ENCODE results near the gene VWA1. TPM values are rescaled to one million over a fixed set of nuclear protein-coding genes. Genes with fewer than 3 reads are reported as not detected.
"Not testable (repeated sequence)": the region's sequence is repeated elsewhere in the genome, so short reads cannot be mapped to it uniquely, and the experiment has no call there.

VWA1 gene
- polyA plus RNA-seq, 2 of the 4 experiments (the other 2 are of a cell fraction): 4.0 to 5.3 TPM

- ChIA-PET CTCF (no interaction called here), POLR2A (no interaction called here)
- no peak overlapping the region for H3K27ac ChIP-seq
- TF ChIP-seq ZC3H11A (IDR thresholded peaks at IDR 0.05) (no peak), MAZ (IDR thresholded peaks at IDR 0.05; ENCODE audit: borderline replicate concordance, low read depth, low read length) (no peak), HMGXB4 (CRISPR knock-in tag; IDR thresholded peaks at IDR 0.05; ENCODE audit: borderline replicate concordance) (no peak), HES2 (IDR thresholded peaks at IDR 0.05) (no peak), MYC (IDR thresholded peaks at IDR 0.05; ENCODE audit: borderline replicate concordance, low read length) (no peak), HOXA7 (CRISPR knock-in tag; IDR thresholded peaks at IDR 0.05) (no peak), RFX5 (IDR thresholded peaks at IDR 0.05) (no peak), ESRRA (IDR thresholded peaks at IDR 0.05; ENCODE audit: borderline replicate concordance, low read length) (no peak)
- ATAC-seq (no peak), DNase-seq (ENCODE audit: low read depth in 1 of 2, low spot score in 1 of 2) (no peak), FAIRE-seq (no peak)
- no peaks in the 10 kb centered on the region for H3K9me3 ChIP-seq
- H3K4me1 ChIP-seq: no peaks in the 10 kb centered on the region
- no peak overlapping the region for H3K4me2 ChIP-seq
- WGBS (ENCODE audit: missing lambda C conversion rate): no CpG with 5 or more reads among the region's 42 CpGs
- H3K4me3 ChIP-seq: no peak overlapping the region
Observed at GRCh38 chr1:1479547-1480487, 44.3 kb downstream of the VWA1 start.

DNA sequence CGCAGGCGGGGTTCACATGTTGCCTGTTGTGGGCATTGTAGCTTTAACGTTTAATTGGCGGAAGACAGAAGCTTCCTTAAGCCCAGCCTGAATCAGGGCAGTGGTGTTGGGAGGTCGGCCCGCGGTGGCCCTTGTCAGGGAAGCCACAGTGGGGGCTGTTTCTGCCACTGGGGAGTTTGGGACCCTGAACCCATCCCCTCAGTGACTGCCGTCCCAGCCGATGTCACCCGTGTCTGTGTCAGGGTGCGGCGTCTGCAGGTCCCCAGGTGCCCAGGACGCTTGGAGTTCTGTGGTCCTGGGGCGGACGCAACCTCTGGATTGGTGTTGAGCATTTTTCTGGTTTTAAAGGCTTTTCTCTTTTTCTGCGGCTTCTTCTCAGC, 45.0 kb downstream of the VWA1 start:
- CTCF ChIA-PET; H3K4me2 ChIP-seq; FAIRE-seq; ATAC-seq; H3K27ac ChIP-seq; DNase-seq (ENCODE audit: low read depth in 1 of 2, low spot score in 1 of 2); H3K4me3 ChIP-seq; H3K4me1 ChIP-seq; H3K9me3 ChIP-seq; POLR2A ChIA-PET: not testable (repeated sequence)
- no CpG with 5 or more reads among the region's 16 CpGs for WGBS (ENCODE audit: missing lambda C conversion rate)

DNA sequence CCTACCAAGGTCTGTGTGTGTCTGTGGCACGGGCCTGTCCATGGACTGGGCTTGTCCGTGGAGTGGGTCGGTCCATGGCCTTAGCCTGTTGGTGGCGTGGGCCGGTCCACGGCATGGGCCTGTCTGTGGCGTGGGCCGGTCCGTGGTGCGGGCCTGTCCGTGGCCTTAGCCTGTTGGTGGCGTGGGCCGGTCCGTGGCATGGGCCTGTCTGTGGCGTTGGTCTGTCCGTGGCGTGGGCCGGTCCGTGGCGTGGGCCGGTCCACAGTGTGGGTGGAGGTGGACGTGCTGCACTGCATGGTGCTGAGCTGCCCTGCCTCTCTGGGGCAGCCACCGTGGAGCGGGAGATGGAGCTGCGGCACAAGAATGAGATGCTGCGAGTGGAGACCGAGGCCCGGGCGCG, 46.3 kb downstream of the VWA1 start:
- H3K9me3 ChIP-seq; DNase-seq (ENCODE audit: low read depth in 1 of 2, low spot score in 1 of 2); H3K27ac ChIP-seq; H3K4me2 ChIP-seq; CTCF ChIA-PET; FAIRE-seq; POLR2A ChIA-PET; ATAC-seq; H3K4me1 ChIP-seq; H3K4me3 ChIP-seq: not testable (repeated sequence)
- WGBS (ENCODE audit: missing lambda C conversion rate): no CpG with 5 or more reads among the region's 30 CpGs

DNA sequence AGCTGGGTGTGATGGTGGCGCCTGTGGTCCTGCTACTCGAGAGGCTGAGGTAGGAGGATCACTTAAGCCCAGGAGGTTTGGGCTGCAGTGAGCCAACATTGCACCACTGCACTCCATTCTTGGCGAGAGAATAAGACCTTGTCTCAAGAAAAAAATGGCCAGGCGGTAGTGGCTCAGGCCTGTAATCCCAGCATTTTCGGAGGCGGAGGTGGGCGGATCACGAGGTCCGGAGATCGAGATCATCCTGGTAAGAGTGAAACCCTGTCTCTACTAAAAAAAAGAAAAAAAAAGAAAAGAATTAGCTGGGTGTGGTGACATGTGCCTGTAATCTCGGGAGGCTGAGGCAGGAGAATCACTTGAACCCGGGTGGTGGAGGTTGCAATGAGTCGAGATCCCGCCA, 47.4 kb downstream of the VWA1 start:
- Histone ChIP-seq H3K4me2 (no peak overlapping the region), H3K4me3 (no peak overlapping the region), H3K27ac (no peak overlapping the region), H3K4me1 (no peaks in the 10 kb centered on the region), H3K9me3 (no peaks in the 10 kb centered on the region)
- FAIRE-seq: no peak
- ChIA-PET CTCF (no interaction called here), POLR2A (no interaction called here)
- ATAC-seq: no peak
- DNase-seq (ENCODE audit: low read depth in 1 of 2, low spot score in 1 of 2): no peak
- WGBS (ENCODE audit: missing lambda C conversion rate): no CpG with 5 or more reads among the region's 14 CpGs
- TF ChIP-seq CHD4 (IDR thresholded peaks at IDR 0.05; ENCODE audit: borderline replicate concordance) (no peak), REST (IDR thresholded peaks at IDR 0.05) (no peak), HES2 (IDR thresholded peaks at IDR 0.05) (no peak), NFE2L2 (conservative IDR thresholded peaks at IDR 0.05; ENCODE audit: low read length) (no peak), MYC (IDR thresholded peaks at IDR 0.05; ENCODE audit: borderline replicate concordance, low read length) (no peak), FOSL2 (IDR thresholded peaks at IDR 0.05) (no peak), FOSL2 (CRISPR knock-in tag; IDR thresholded peaks at IDR 0.05) (no peak), HMGXB4 (CRISPR knock-in tag; IDR thresholded peaks at IDR 0.05; ENCODE audit: borderline replicate concordance) (no peak), BCL3 (IDR thresholded peaks at IDR 0.05) (no peak), HOXB5 (CRISPR knock-in tag; IDR thresholded peaks at IDR 0.05) (no peak), POLR2AphosphoS2 (conservative IDR thresholded peaks at IDR 0.05; ENCODE audit: low read length) (no peak), NR3C1 (IDR thresholded peaks at IDR 0.05) (no peak)
- TF ChIP-seq, protein P1, sequence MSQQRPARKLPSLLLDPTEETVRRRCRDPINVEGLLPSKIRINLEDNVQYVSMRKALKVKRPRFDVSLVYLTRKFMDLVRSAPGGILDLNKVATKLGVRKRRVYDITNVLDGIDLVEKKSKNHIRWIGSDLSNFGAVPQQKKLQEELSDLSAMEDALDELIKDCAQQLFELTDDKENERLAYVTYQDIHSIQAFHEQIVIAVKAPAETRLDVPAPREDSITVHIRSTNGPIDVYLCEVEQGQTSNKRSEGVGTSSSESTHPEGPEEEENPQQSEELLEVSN (IDR thresholded peaks at IDR 0.05; ENCODE audit: borderline replicate concordance, low read depth): no peak
